IMR-90 (cell line): ENCODE data around the gene JMJD1C.

Source experiments
- CTCF ChIP-seq: conservative IDR thresholded peaks from 2 replicates; pipeline ENCODE4 v1.5.1; 2012; ENCODE audit warnings: mild to moderate bottlenecking, low read depth, low read length, improper control_type of control experiment
- POLR2A ChIP-seq: IDR thresholded peaks from 2 replicates; pipeline ENCODE4 v1.6.1; 2012; ENCODE audit warnings: mild to moderate bottlenecking, low read depth, low read length
- RAD21 ChIP-seq: IDR thresholded peaks from 2 replicates; pipeline ENCODE4 v1.6.1; 2012; ENCODE audit warnings: low read length, improper control_type of control experiment
- SMC3 ChIP-seq: fragments of 150-350 bp; IDR thresholded peaks from 2 replicates; pipeline ENCODE4 v1.6.1; 2016; ENCODE audit warnings: low read depth, mild to moderate bottlenecking, antibody characterized with exemption, low read length, moderate library complexity

- TF ChIP-seq CTCF: no peak
- no peak for TF ChIP-seq SMC3
- TF ChIP-seq POLR2A: no peak
- no peak for TF ChIP-seq RAD21
Measured at GRCh38 chr10:63204667-63205391, 260.9 kb downstream of the JMJD1C start.
